Measurements from ENCODE around the gene SMYD3.

SMYD3 gene

GRCh38 chr1:246413430-246413829 lies 93.6 kb downstream of the SMYD3 start:
- TF ChIP-seq FOXM1 (IDR thresholded peaks at IDR 0.05; ENCODE audit: borderline replicate concordance) (no peak), SP1 (IDR thresholded peaks at IDR 0.05) (no peak), LEF1 (IDR thresholded peaks at IDR 0.05; ENCODE audit: borderline replicate concordance) (no peak), FOXA1 (IDR thresholded peaks at IDR 0.05) (no peak), BHLHE40 (IDR thresholded peaks at IDR 0.05; ENCODE audit: borderline replicate concordance) (no peak), PKNOX1 (IDR thresholded peaks at IDR 0.05) (no peak), TARDBP (IDR thresholded peaks at IDR 0.05) (no peak), CTBP1 (IDR thresholded peaks at IDR 0.05; ENCODE audit: borderline replicate concordance) (no peak), SUZ12 (IDR thresholded peaks at IDR 0.05) (no peak), NFRKB (IDR thresholded peaks at IDR 0.05) (no peak), ZNF384 (IDR thresholded peaks at IDR 0.05) (no peak), ARNT (IDR thresholded peaks at IDR 0.05) (no peak), FOXK2 (IDR thresholded peaks at IDR 0.05) (no peak), HDGF (IDR thresholded peaks at IDR 0.05; ENCODE audit: borderline replicate concordance) (no peak), L3MBTL2 (conservative IDR thresholded peaks at IDR 0.05) (no peak), ELF4 (IDR thresholded peaks at IDR 0.05) (no peak)
- DNase-seq (ENCODE audit: extremely low spot score), result no peak
- POLR2A ChIA-PET, result no interaction called here
- CTCF ChIA-PET, result no interaction called here

DNA sequence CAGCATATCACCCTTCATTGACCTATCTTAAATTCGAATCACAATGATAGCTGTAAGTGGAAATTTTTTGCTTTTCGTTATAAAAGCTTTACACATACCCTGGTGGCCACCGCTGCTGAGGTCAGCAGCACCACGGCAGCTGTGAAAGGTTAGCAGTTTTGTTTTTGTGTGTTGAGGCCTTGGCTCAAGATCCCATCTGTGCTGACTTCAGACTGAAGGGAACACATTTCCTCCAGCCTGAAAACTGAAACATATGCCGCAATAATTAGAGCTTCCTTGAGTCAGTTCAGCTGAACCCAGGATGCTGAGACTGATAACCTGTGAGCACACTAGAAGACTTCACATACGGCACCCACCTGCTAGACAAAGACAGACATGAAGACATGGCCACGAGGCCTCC lies 103.0 kb downstream of the SMYD3 start:
- ChIA-PET POLR2A (no interaction called here), CTCF (no interaction called here)
- TF ChIP-seq BHLHE40 (IDR thresholded peaks at IDR 0.05; ENCODE audit: borderline replicate concordance), result no peak
- DNase-seq (ENCODE audit: extremely low spot score), result no peak

DNA sequence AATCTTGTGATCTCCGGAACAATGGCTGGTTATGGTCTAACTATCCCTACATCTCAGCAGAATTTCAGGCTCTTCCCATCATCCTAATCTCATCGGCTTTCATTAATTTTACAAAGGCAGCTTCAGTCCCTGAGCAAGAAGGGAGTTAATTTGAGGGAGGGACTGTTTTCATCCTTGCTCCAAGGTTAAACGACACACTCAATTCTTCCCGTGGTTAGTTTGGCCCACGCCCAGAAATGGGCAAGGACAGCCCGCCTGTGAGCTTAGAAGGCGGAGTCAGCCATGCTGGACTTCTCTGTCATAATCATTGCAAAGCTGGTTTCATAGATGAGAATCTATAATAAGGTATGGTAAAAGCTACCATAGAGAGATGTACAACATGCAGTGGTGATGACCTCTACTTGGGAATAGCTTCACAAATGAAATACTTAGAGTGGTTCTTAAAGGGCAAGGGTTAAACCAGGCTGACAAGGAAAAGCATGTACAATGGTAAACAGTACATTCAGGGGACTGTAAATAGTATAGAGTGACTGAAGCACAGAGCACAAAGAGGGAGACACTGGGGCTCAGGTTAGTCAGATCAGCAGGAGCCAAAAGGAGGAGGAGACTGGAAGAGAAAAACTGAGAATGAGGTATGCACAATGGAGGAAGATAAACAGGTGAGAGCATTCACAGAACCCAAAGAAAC lies 108.8 kb downstream of the SMYD3 start:
- DNase-seq (ENCODE audit: extremely low spot score), result no peak
- CTCF ChIA-PET, result no interaction called here
- POLR2A ChIA-PET, result no interaction called here
- TF ChIP-seq NFRKB (IDR thresholded peaks at IDR 0.05) (no peak), CTBP1 (IDR thresholded peaks at IDR 0.05; ENCODE audit: borderline replicate concordance) (no peak)

DNA sequence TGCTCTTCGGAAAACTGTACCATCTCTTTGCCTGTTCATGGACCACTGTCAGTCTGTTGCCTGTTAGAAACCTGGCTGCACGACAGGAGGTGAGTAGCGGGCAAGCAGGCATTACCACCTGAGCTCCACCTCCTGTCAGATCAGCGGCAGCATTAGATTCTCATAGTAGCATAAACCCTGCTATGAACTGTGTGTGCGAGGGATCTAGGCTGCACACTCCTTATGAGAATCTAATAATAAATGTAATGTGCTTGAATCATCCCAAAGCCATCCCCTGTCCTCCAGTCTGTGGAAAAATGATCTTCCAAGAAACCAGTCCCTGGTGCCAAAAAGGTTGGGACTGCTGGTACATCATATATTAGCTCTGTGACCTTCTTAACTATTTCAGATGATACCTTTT lies 110.0 kb downstream of the SMYD3 start:
- ChIA-PET CTCF (no interaction called here), POLR2A (no interaction called here)

DNA sequence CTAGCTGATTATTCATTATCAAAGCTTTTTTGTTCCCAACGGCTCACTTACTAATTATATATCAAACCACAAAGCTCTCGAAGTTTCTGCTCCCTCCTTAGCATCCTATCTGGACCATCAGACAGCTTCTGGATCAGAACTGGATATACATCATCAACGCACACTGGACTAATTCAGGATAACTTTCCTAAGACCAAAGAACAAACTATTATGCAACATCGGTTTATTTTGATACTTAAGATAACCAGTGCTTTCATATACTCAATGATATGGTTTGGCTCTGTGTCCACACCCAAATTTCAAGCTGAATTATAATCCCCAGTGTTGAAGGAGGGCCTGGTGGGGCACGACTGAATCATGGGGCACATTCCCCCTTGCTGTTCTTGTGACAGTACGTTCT lies 110.8 kb downstream of the SMYD3 start:
- TF ChIP-seq HDGF (IDR thresholded peaks at IDR 0.05; ENCODE audit: borderline replicate concordance) (no peak), CTBP1 (IDR thresholded peaks at IDR 0.05; ENCODE audit: borderline replicate concordance) (no peak), FOXM1 (IDR thresholded peaks at IDR 0.05; ENCODE audit: borderline replicate concordance) (no peak), SUZ12 (IDR thresholded peaks at IDR 0.05) (no peak), SP1 (IDR thresholded peaks at IDR 0.05) (no peak), L3MBTL2 (conservative IDR thresholded peaks at IDR 0.05) (no peak)
- ChIA-PET POLR2A (no interaction called here), CTCF (no interaction called here)
- DNase-seq (ENCODE audit: extremely low spot score), result no peak

More for the DNA sequence above, 110.0 kb downstream of the SMYD3 start:
- TF ChIP-seq TARDBP (IDR thresholded peaks at IDR 0.05) (no peak), SP1 (IDR thresholded peaks at IDR 0.05) (no peak), ZNF384 (IDR thresholded peaks at IDR 0.05) (no peak), PKNOX1 (IDR thresholded peaks at IDR 0.05) (no peak), HDGF (IDR thresholded peaks at IDR 0.05; ENCODE audit: borderline replicate concordance) (no peak), CTBP1 (IDR thresholded peaks at IDR 0.05; ENCODE audit: borderline replicate concordance) (no peak), FOXM1 (IDR thresholded peaks at IDR 0.05; ENCODE audit: borderline replicate concordance) (no peak), FOXA1 (IDR thresholded peaks at IDR 0.05) (no peak), L3MBTL2 (conservative IDR thresholded peaks at IDR 0.05) (no peak), ELF4 (IDR thresholded peaks at IDR 0.05) (no peak), FOXK2 (IDR thresholded peaks at IDR 0.05) (no peak), NFRKB (IDR thresholded peaks at IDR 0.05) (no peak), BHLHE40 (IDR thresholded peaks at IDR 0.05; ENCODE audit: borderline replicate concordance) (no peak)
- DNase-seq (ENCODE audit: extremely low spot score), result no peak

DNA sequence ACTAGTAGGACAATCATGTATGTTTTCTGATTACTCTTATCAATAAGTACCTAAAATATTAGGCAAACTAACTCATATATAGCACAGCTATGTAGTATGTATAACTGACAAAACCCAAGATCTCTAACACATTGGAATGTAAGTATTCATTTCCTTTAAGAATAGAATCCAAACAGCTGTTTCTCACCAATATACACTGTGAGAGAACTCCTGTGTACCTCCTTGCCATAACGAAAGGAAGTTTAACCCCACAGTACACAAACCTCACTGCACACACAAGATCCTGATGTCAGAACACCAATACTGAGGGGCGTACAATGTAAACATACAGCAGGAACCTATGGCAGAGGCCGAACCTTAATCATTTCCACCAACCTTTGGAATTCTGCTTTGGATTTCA lies 113.0 kb downstream of the SMYD3 start:
- no peak for TF ChIP-seq ARNT (IDR thresholded peaks at IDR 0.05)
- TF ChIP-seq ELF4 (IDR thresholded peaks at IDR 0.05), result no peak
- no peak for TF ChIP-seq LEF1 (IDR thresholded peaks at IDR 0.05; ENCODE audit: borderline replicate concordance)
- TF ChIP-seq SP1 (IDR thresholded peaks at IDR 0.05), result no peak
- TF ChIP-seq CTBP1 (IDR thresholded peaks at IDR 0.05; ENCODE audit: borderline replicate concordance), result no peak
- TF ChIP-seq BHLHE40 (IDR thresholded peaks at IDR 0.05; ENCODE audit: borderline replicate concordance), result no peak
- no peak for TF ChIP-seq FOXK2 (IDR thresholded peaks at IDR 0.05)
- TF ChIP-seq SUZ12 (IDR thresholded peaks at IDR 0.05), result no peak

GRCh38 chr1:246390855-246391254 lies 116.2 kb downstream of the SMYD3 start:
- ChIA-PET CTCF (no interaction called here), POLR2A (no interaction called here)
- TF ChIP-seq SP1 (IDR thresholded peaks at IDR 0.05) (no peak), PKNOX1 (IDR thresholded peaks at IDR 0.05) (no peak), TARDBP (IDR thresholded peaks at IDR 0.05) (no peak), HDGF (IDR thresholded peaks at IDR 0.05; ENCODE audit: borderline replicate concordance) (no peak), FOXM1 (IDR thresholded peaks at IDR 0.05; ENCODE audit: borderline replicate concordance) (no peak), ZNF384 (IDR thresholded peaks at IDR 0.05) (no peak), BHLHE40 (IDR thresholded peaks at IDR 0.05; ENCODE audit: borderline replicate concordance) (no peak), FOXK2 (IDR thresholded peaks at IDR 0.05) (no peak), LEF1 (IDR thresholded peaks at IDR 0.05; ENCODE audit: borderline replicate concordance) (no peak), FOXA1 (IDR thresholded peaks at IDR 0.05) (no peak), ARNT (IDR thresholded peaks at IDR 0.05) (no peak), ELF4 (IDR thresholded peaks at IDR 0.05) (no peak), SUZ12 (IDR thresholded peaks at IDR 0.05) (no peak), L3MBTL2 (conservative IDR thresholded peaks at IDR 0.05) (no peak), NFRKB (IDR thresholded peaks at IDR 0.05) (no peak), CTBP1 (IDR thresholded peaks at IDR 0.05; ENCODE audit: borderline replicate concordance) (no peak)
- no peak for DNase-seq (ENCODE audit: extremely low spot score)

More for the DNA sequence above, 113.0 kb downstream of the SMYD3 start:
- ChIA-PET POLR2A (no interaction called here), CTCF (interaction anchor here (0.6 kb wide), 1 partner anchor 111 kb away, joined by 3 read pairs; no protein-coding TSS in a partner anchor)
- no peak for DNase-seq (ENCODE audit: extremely low spot score)

Data from HEK293T (cell line).